GM23248 (cell line): ENCODE data around the gene MRPL14. TPM values are rescaled to one million over a fixed set of nuclear protein-coding genes. Genes with fewer than 3 reads are reported as not detected.
"Not testable (repeated sequence)": the region's sequence is repeated elsewhere in the genome, so short reads cannot be mapped to it uniquely, and the experiment has no call there.

ENCODE experiments used
- DNase-seq: peaks from one replicate; pipeline ENCODE4 v3.0.0-alpha.2; 2015
- H2AFZ ChIP-seq: fragments of 200-600 bp; sonication (generic); 2 replicates; pipeline ENCODE4 v1.6.1; 2016; ENCODE audit warnings: antibody characterized with exemption
- H3F3A ChIP-seq: fragments of 200-600 bp; sonication (generic); 2 replicates; pipeline ENCODE4 v1.6.1; 2016; ENCODE audit warnings: mild to moderate bottlenecking, antibody characterized with exemption, mixed run types; ENCODE audit not compliant: insufficient read depth
- H3K27ac ChIP-seq: fragments of 200-600 bp; sonication (generic); 2 replicates; pipeline ENCODE4 v1.5.1; 2016; ENCODE audit warnings: mild to moderate bottlenecking
- H3K27me3 ChIP-seq: fragments of 200-600 bp; sonication (generic); replicated peaks from 2 replicates; pipeline ENCODE4 v1.6.1; 2016; ENCODE audit warnings: mild to moderate bottlenecking; ENCODE audit not compliant: insufficient read depth
- H3K36me3 ChIP-seq: fragments of 200-600 bp; sonication (generic); 2 replicates; pipeline ENCODE4 v1.6.1; 2016; ENCODE audit warnings: low read depth, mild to moderate bottlenecking
- H3K4me1 ChIP-seq: fragments of 200-600 bp; sonication (generic); 2 replicates; pipeline ENCODE4 v1.6.1; 2016; ENCODE audit warnings: mild to moderate bottlenecking; ENCODE audit not compliant: insufficient read depth
- H3K4me2 ChIP-seq: fragments of 200-600 bp; sonication (generic); one replicate; pipeline ENCODE4 v1.6.1; 2016; ENCODE audit warnings: mild to moderate bottlenecking; ENCODE audit not compliant: unreplicated experiment
- H3K4me3 ChIP-seq: fragments of 200-600 bp; sonication (generic); 2 replicates; pipeline ENCODE4 v1.5.1; 2016; ENCODE audit warnings: mild to moderate bottlenecking
- H3K79me2 ChIP-seq: fragments of 200-600 bp; sonication (generic); 2 replicates; pipeline ENCODE4 v1.6.1; 2016; ENCODE audit warnings: mild to moderate bottlenecking; ENCODE audit not compliant: insufficient read depth
- H3K9ac ChIP-seq: fragments of 200-600 bp; sonication (generic); 2 replicates; pipeline ENCODE4 v1.6.1; 2016; ENCODE audit warnings: mild to moderate bottlenecking
- H3K9me2 ChIP-seq: fragments of 200-600 bp; sonication (generic); 2 replicates; pipeline ENCODE4 v1.6.1; 2016; ENCODE audit warnings: mixed run types, mild to moderate bottlenecking, moderate library complexity; ENCODE audit not compliant: insufficient read depth
- H3K9me3 ChIP-seq: fragments of 200-600 bp; sonication (generic); one replicate; pipeline ENCODE4 v1.6.1; 2017; ENCODE audit warnings: low read depth
- H4K20me1 ChIP-seq: fragments of 200-600 bp; sonication (generic); 2 replicates; pipeline ENCODE4 v1.6.0; 2016; ENCODE audit not compliant: insufficient read depth
- EZH2 ChIP-seq: fragments of 200-600 bp; sonication (generic); IDR thresholded peaks from 2 replicates; pipeline ENCODE4 v1.6.1; 2018; ENCODE audit warnings: antibody characterized with exemption, mild to moderate bottlenecking; ENCODE audit not compliant: insufficient read depth, poor library complexity, severe bottlenecking
- EZH2phosphoT487 ChIP-seq: fragments of 200-600 bp; sonication (generic); IDR thresholded peaks from 2 replicates; pipeline ENCODE4 v1.6.1; 2018; ENCODE audit warnings: antibody characterized with exemption, moderate library complexity, mild to moderate bottlenecking, low read depth; ENCODE audit not compliant: insufficient read depth
- WGBS, 2 experiments: methylation state at CpG; one replicate each; pipeline ENCODE4 v1.1.6; 2015 to 2017; ENCODE audit warnings: low lambda C conversion rate in 2 of 2, low coverage in 1 of 2; ENCODE audit errors: missing lambda C conversion rate in 2 of 2; 5-methylcytosine and 5-hydroxymethylcytosine counted together
- in situ Hi-C: fragments of 300-500 bp; cut with MboI; formaldehyde crosslinking; loops from 2 replicates; pipeline ENCODE4 v1.15.0; 2020
- polyA plus RNA-seq: library from polyadenylated mRNA; unstranded; fragments of >200 nt; fragmentation: Nextera tagmentation; extraction: Ambion mirVana; gene quantifications from 2 replicates; pipeline ENCODE4 v1.2.1, GENCODE V29; 2016
- total RNA-seq: library from RNA; depleted of rRNA; stranded (reverse); fragments of >200 nt; shearing (Covaris generic); gene quantifications from 2 replicates; pipeline ENCODE4 v1.2.3, GENCODE V29; 2014

MRPL14 gene
- total and polyA plus RNA-seq, 2 experiments from 2014 or later = 47.6 to 91.2 TPM

DNA sequence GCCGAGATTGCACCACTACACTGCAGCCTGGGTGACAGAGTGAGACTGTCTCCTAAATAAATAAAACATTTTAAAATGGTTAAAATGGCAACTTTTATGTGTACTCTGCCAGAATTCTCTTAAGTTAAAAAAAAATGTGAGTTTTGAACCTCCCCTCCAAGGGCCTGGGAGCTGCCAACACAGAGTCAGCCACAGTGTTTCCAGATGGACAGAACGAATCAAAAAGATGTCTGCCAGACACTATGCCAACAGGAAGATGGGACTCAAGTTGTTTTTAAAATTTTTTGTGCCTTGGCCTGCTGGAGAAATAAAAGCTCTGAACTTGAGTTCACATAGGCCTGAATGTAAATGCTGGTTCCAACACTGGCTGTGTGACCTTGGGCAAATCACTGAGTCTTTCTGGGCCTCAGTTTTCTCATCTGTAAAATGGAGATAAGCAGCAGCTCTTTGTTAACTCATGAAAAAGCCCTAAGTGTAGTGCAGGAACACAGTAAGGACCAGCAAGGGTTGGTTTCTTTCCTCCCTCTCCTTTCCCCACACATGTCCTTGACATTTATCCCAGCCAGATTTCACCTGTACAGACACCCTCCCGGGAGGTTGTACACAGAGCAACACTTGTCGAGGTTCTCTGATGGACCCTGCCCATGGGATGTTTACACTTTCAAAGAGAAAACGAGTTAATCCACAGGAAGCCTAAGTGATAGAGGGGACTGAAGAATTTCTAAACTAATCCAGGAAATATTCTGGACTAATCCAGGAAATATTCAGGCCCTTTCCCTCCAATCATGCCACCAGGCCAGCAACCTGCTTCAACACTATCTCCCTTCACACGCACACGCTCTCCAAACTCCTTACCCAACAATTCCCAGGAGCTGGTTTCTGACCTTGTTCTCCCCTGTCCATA lies 35.0 kb downstream of the MRPL14 start:
- 59 to 60% methylated on average over 7 of the region's 7 CpGs for WGBS, 2 experiments

DNA sequence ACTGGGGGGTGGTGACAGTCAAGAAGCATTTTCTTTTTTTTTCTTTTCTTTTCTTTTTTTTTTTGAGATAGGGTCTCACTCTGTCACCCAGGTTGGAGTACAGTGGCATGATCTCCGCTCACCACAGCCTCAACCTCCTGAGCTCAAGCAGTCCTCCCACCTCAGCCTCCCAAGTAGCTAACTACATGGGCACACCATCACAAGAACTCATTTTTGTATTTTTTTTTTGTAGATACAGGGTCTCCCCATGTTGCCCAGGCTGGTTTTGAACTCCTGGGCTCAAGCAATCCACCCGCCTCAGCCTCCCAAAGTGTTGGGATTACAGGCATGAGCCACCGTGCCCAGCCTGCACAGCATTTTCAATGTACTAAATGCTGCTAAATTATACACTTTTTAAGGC lies 35.9 kb downstream of the MRPL14 start:
- not testable (repeated sequence) for H3K9me3 ChIP-seq, H3K9ac ChIP-seq, H3K4me1 ChIP-seq, H2AFZ ChIP-seq, H3K79me2 ChIP-seq, DNase-seq, H3K4me3 ChIP-seq, H3K27me3 ChIP-seq, H3K9me2 ChIP-seq, H3K4me2 ChIP-seq, H4K20me1 ChIP-seq, H3F3A ChIP-seq, H3K36me3 ChIP-seq, H3K27ac ChIP-seq
- WGBS, 2 experiments = 63 to 68% methylated on average over 3 of the region's 3 CpGs
- in situ Hi-C loops = loop anchor here (25.0 kb wide), 1 partner anchor 429 kb away; no protein-coding TSS in a partner anchor

More for the DNA sequence above, 35.0 kb downstream of the MRPL14 start:
- H3K9me3 ChIP-seq = no peaks in the 10 kb centered on the region
- no peaks in the 10 kb centered on the region; the same call in 1 of the 2 replicates for H4K20me1 ChIP-seq
- H3K9me2 ChIP-seq = no peaks in the 10 kb centered on the region
- H2AFZ ChIP-seq = no peak overlapping the region
- H3K27ac ChIP-seq = no peak overlapping the region
- H3K4me3 ChIP-seq = no peak overlapping the region
- no peak overlapping the region for H3K9ac ChIP-seq
- H3K4me1 ChIP-seq = no peaks in the 10 kb centered on the region
- no peaks in the 10 kb centered on the region for H3K27me3 ChIP-seq
- DNase-seq = no peak
- H3K79me2 ChIP-seq = no peaks in the 10 kb centered on the region
- no peaks in the 10 kb centered on the region for H3F3A ChIP-seq
- no peaks in the 10 kb centered on the region for H3K36me3 ChIP-seq
- in situ Hi-C loops = loop anchor here (25.0 kb wide), 1 partner anchor 430 kb away; no protein-coding TSS in a partner anchor
- H3K4me2 ChIP-seq = no peak overlapping the region
- no peak for TF ChIP-seq EZH2phosphoT487
- no peak for TF ChIP-seq EZH2

GRCh38 chr6:44090465-44090864 lies 36.8 kb downstream of the MRPL14 start:
- H4K20me1 ChIP-seq = no peaks in the 10 kb centered on the region
- no peak overlapping the region for H3K9ac ChIP-seq
- no peak overlapping the region for H3K27ac ChIP-seq
- H3K9me3 ChIP-seq = no peaks in the 10 kb centered on the region
- no peaks in the 10 kb centered on the region for H3K4me1 ChIP-seq
- no peak overlapping the region for H2AFZ ChIP-seq
- no peaks in the 10 kb centered on the region for H3K27me3 ChIP-seq
- H3K9me2 ChIP-seq = no peaks in the 10 kb centered on the region
- no peaks in the 10 kb centered on the region for H3K79me2 ChIP-seq
- in situ Hi-C loops = loop anchor here (25.0 kb wide), 1 partner anchor 428 kb away; no protein-coding TSS in a partner anchor
- TF ChIP-seq EZH2phosphoT487 (no peak), EZH2 (no peak)
- H3K4me2 ChIP-seq = no peak overlapping the region
- WGBS, 2 experiments = 82 to 90% methylated on average over 5 of the region's 5 CpGs
- no peaks in the 10 kb centered on the region for H3K36me3 ChIP-seq
- no peak overlapping the region for H3K4me3 ChIP-seq
- no peak for DNase-seq
- no peaks in the 10 kb centered on the region for H3F3A ChIP-seq

DNA sequence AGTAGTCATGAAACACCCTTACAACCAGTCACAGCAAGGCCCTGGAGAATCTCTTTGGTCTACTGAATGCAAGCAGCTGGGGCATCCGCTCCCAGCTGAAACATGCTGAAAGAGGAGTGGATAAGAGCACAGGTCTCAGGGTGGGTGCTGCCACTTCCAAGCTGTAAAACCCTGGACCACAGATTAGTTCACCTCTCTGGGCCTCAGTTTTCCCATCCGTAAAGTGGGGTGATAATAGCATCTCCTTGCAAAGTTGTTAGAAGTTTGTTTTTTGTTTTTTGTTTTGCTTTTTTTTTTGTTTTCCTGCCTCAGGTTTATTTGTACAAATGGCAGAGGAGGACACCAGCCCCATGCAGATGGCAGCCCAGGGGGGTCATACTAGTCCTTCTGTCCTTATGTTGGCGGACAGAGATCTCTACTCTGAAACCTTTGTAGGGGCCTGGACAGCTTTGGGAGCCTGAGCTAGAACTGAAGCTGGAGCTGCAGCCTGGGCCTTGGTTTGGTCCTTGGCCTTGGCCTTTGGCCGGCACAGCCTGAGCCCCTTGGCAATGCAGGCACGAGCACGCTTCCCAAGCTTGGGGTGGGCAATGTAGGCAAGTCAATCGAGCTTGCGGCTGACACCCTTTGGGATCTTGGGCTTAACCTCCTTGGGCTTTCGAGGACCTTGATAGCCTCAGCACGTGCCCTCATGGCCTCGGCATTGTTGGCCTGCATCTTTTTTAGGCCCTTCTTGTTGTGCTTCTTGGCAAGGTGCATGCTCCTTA lies 38.2 kb downstream of the MRPL14 start:
- H3K4me1 ChIP-seq = no peaks in the 10 kb centered on the region
- WGBS, 2 experiments = 97 to 98% methylated on average over 11 of the region's 11 CpGs
- no peaks in the 10 kb centered on the region for H4K20me1 ChIP-seq
- H3K27me3 ChIP-seq = no peaks in the 10 kb centered on the region
- in situ Hi-C loops = loop anchor here (10.0 to 25.0 kb wide), 2 partner anchors 324 to 427 kb away; no protein-coding TSS in a partner anchor
- H3K27ac ChIP-seq = no peak overlapping the region
- no peaks in the 10 kb centered on the region for H3K36me3 ChIP-seq
- no peaks in the 10 kb centered on the region for H3K79me2 ChIP-seq
- H3K9me2 ChIP-seq = no peaks in the 10 kb centered on the region
- DNase-seq = no peak
- no peaks in the 10 kb centered on the region for H3K9me3 ChIP-seq
- H3F3A ChIP-seq = no peaks in the 10 kb centered on the region
- TF ChIP-seq EZH2 (no peak), EZH2phosphoT487 (no peak)
- no peak overlapping the region for H3K4me3 ChIP-seq
- no peak overlapping the region for H3K4me2 ChIP-seq
- no peak overlapping the region for H2AFZ ChIP-seq
- H3K9ac ChIP-seq = no peak overlapping the region
